Esophagus squamous epithelium (tissue), 5 donors: Measurements from ENCODE around the gene VAX1. TPM values are rescaled to one million over a fixed set of nuclear protein-coding genes. Genes with fewer than 3 reads are reported as not detected.
A peak's percentile ranks its signal among the peaks of the same experiment; 100 is the strongest.

ENCODE experiments used
- DNase-seq: peaks from one replicate; lab custom pipeline; 2025; lab: John Stamatoyannopoulos, UW
- H3K27ac ChIP-seq, 4 donors: fragments of 200-600 bp; sonication (generic); one replicate each; pipeline ENCODE4 v1.5.1; 2016 to 2019; ENCODE audit warnings: mild to moderate bottlenecking in 1 of 4
- H3K27me3 ChIP-seq, 4 donors: fragments of 200-600 bp; sonication (generic); 1 replicate in 3 of 4; 2 replicates in 1 of 4; pipeline versions ENCODE4 v1.5.1 to v1.6.0; 2017 to 2021; ENCODE audit warnings: antibody characterized with exemption in 1 of 4
- H3K36me3 ChIP-seq, 3 donors: fragments of 200-600 bp; sonication (generic); one replicate each; pipeline ENCODE4 v1.5.1; 2016 to 2019
- H3K4me1 ChIP-seq, 3 donors: fragments of 200-600 bp; sonication (generic); one replicate each; pipeline ENCODE4 v1.5.1; 2017 to 2019
- H3K4me3 ChIP-seq, 4 donors: fragments of 200-600 bp; sonication (generic); 1 replicate in 3 of 4; 2 replicates in 1 of 4; pipeline ENCODE4 v1.5.1; 2016 to 2019; ENCODE audit warnings: mild to moderate bottlenecking in 2 of 4, moderate library complexity in 1 of 4
- H3K9me3 ChIP-seq, 3 donors: fragments of 200-600 bp; sonication (generic); one replicate each; pipeline ENCODE4 v1.5.1; 2016 to 2019
- POLR2A ChIP-seq, 4 donors: fragments of 450-650 bp; IDR thresholded peaks; one replicate each; pipeline ENCODE4 v1.6.1; 2017; ENCODE audit warnings: antibody characterized with exemption in 4 of 4, mild to moderate bottlenecking in 4 of 4, moderate library complexity in 3 of 4
- WGBS, 2 donors: methylation state at CpG; one replicate each; pipeline ENCODE4 v1.1.5; 2018; 5-methylcytosine and 5-hydroxymethylcytosine counted together
- intact Hi-C: fragments of 100-400 bp; cut with DNase I; formaldehyde crosslinking; loops from one replicate; pipeline ENCODE4 v1.15.0; 2022
- total RNA-seq, 4 donors: library from RNA; depleted of rRNA; stranded (reverse); fragments of >200 nt; gene quantifications; one replicate each; pipeline ENCODE4 v1.1.0, GENCODE V29; 2016
- TF ChIP-seq, protein P1 (sequence below), 6 experiments: fragments of 450-650 bp in 4 of 6; fragments of 200-600 bp in 2 of 6; sonication (generic) in 2 of 6; IDR thresholded peaks; one replicate each; pipeline ENCODE4 v1.5.1; 2016 to 2019; ENCODE audit warnings: antibody characterized with exemption in 6 of 6, mild to moderate bottlenecking in 4 of 6, moderate library complexity in 4 of 6
- donor health status: DM: yes; HTN: yes; CAD: no.

VAX1 gene
- total RNA-seq, 4 donors from 2014 or later, result 0.13 TPM; not detected in 3

DNA sequence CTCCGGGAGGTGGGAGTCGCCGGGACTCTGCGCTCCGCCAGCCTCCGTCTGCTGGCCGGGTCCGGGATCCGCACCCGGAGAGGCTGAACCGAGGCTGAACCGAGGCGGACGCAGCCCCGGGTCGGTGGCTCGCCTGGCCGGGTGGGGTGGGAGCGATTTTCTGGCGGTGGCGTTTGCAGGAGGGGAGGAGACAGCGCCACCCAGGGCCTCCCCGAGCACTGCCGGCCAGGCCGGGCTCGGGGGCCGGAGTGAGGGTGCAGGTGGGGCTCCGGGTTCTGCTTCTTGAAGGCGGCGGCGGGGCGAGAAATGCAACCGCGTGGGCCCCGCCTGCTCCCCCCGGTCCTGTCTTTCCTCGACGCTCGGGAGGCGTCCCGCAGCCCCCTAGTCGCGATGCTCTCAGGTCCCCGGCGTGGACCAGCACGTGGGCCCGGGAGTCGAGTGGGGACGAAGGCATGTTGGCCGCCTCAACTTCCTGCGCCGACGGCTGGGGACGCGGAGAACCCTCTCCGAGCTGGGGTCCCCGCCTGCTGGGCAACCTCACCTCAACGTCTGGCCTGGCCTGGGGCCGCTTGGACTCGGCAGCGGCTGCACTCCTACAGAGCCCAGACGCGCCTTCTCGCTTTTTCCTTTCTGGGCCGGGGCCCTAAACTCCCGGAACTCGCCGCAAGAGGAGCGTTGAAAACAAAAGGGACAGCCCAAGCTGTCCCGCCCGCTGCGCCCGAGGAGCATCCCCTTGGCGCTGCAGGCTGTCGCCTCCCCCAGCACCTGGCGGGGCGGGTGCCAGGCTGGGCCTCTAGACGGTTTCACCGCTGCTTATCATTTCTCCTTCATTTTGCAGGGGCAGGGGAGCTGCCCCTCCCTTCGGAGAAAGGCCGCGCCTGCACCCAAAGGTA lies 25.2 kb upstream of the VAX1 start:
- TF ChIP-seq, protein P1, sequence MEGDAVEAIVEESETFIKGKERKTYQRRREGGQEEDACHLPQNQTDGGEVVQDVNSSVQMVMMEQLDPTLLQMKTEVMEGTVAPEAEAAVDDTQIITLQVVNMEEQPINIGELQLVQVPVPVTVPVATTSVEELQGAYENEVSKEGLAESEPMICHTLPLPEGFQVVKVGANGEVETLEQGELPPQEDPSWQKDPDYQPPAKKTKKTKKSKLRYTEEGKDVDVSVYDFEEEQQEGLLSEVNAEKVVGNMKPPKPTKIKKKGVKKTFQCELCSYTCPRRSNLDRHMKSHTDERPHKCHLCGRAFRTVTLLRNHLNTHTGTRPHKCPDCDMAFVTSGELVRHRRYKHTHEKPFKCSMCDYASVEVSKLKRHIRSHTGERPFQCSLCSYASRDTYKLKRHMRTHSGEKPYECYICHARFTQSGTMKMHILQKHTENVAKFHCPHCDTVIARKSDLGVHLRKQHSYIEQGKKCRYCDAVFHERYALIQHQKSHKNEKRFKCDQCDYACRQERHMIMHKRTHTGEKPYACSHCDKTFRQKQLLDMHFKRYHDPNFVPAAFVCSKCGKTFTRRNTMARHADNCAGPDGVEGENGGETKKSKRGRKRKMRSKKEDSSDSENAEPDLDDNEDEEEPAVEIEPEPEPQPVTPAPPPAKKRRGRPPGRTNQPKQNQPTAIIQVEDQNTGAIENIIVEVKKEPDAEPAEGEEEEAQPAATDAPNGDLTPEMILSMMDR (IDR thresholded peaks at IDR 0.05), result no peak
- TF ChIP-seq POLR2A (IDR thresholded peaks at IDR 0.05), result no peak
- Histone ChIP-seq H3K4me1 (peaks cover 32 to 57% (median 36%) of the 10 kb centered on the region in 3 donors), H3K9me3 (no peaks in the 10 kb centered on the region), H3K36me3 (no peaks in the 10 kb centered on the region), H3K27ac (no peak overlapping the region), H3K27me3 (peaks cover 48 to 100% (median 62%) of the 10 kb centered on the region in 4 donors), H3K4me3 (peak overlapping the region in 2 of 4 donors; percentile 5 to 47)
- intact Hi-C loops, result no loop called here
- no peak for DNase-seq
- 0% methylated on average over 3 of the region's 82 CpGs; no CpG with 5 or more reads in 1 of the 2 donors for WGBS, 2 donors

DNA sequence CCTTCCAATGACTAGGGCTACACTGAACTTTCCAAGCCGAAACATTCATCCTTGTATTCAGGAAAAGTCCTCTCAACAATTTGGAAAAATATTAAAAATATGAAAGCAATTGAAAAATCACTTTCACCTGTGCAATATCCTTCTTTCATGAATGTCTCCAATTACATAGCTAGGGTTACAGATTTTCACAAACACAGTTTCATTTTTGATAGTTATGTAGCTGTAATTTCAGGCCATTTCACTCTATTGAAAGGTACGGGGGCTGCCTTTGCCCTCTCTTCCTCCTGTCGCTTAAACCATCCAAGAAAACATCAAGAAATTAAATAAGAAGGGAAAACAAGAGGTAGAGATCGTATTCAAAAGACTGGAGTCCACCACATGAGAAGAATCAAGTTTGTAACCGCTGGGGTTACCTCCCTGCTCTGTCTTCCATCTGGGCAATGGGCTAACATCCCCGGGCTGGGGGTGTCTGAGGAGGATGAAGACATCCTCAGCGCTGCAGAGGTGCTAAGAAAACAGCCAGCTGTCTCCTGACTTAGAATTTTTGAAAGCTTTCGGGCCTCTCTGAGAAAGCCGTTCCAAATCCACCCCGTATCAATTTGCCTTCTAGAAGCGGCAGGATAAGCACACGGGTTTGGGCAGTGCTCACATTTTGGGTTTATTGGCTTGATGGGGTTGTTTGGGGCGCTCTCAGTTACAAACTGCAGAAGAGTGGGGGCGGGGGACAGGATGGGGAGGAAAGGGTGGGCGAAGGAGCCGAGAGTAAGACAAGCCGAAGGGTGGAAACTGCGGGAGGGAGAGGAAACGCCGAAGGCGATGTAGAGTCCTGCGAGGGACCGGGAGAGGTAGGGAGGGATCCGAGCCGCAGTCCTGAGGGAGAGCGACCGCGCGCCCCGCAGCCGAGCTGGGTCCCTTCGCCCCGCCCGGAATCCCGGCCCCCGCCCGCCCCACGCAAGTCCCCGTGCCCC lies 24.3 kb upstream of the VAX1 start:
- Histone ChIP-seq H3K4me1 (peaks cover 26 to 48% (median 27%) of the 10 kb centered on the region in 3 donors), H3K4me3 (peak overlapping the region in 2 of 4 donors; percentile 5 to 47), H3K27ac (no peak overlapping the region), H3K27me3 (peaks cover 39 to 100% (median 55%) of the 10 kb centered on the region in 4 donors), H3K36me3 (no peaks in the 10 kb centered on the region), H3K9me3 (no peaks in the 10 kb centered on the region)
- no peak for DNase-seq
- no peak for TF ChIP-seq POLR2A (IDR thresholded peaks at IDR 0.05)
- TF ChIP-seq, protein P1 (IDR thresholded peaks at IDR 0.05), result no peak
- WGBS, 2 donors, result 7 to 8% methylated on average over 24 of the region's 39 CpGs
- intact Hi-C loops, result no loop called here

DNA sequence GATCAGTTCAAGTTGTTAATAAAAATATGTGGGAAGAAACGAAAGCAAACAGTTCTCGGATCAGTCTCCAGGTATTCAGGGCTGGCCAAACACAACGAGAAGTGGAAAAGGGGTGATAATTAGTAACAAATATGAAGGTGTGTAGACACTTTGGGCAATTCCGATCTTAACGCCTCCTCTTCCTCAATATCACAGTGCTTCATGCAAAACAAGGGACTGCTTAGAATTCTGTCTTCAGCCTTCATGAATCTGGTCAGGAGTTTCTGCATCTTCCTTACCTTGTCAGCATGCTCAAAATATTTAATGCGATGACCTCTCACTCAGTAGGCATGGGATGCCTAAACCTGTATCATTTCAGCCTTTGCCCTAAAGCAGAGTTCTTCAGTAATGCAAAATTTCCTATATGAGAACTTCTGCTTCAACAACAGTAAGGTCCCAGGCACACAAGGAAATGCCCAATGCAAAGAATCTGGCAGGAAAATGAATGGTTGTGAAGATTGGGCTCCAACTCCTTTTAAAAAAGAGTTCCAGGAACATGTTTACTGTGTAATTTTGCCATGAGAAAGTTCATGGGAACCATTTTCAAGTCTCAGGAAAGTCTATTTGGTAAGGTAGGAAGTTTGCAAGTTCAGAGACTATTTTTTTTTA lies 23.4 kb upstream of the VAX1 start:
- H3K4me1 ChIP-seq, result peaks cover 26 to 39% (median 27%) of the 10 kb centered on the region in 3 donors
- TF ChIP-seq, protein P1 (IDR thresholded peaks at IDR 0.05), result no peak
- no peaks in the 10 kb centered on the region for H3K9me3 ChIP-seq
- H3K27ac ChIP-seq, result no peak overlapping the region
- WGBS, 2 donors, result 15 to 16% methylated on average over 6 of the region's 6 CpGs
- H3K4me3 ChIP-seq, result no peak overlapping the region
- no peaks in the 10 kb centered on the region for H3K36me3 ChIP-seq
- intact Hi-C loops, result no loop called here
- H3K27me3 ChIP-seq, result peaks cover 32 to 100% (median 50%) of the 10 kb centered on the region in 4 donors
- no peak for DNase-seq

DNA sequence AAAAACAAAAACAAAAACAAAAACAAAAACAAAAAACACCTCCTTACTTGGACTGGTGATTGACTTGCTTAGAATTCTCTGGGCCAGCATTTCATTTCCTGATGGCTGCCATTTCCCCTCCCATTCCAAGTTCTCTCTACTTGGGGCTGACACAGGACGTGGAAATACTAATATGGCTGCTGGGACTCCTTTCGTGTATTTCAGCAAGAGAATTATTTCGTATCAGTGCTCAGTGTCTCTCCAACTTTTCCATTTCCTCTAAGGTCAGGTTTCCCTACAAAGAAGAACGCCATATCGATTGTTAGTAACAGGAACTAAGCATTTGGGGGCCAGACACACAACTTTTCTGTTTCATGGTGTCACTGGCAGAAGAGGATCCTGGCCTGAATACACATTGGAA lies 22.5 kb upstream of the VAX1 start:
- Histone ChIP-seq H3K9me3 (no peaks in the 10 kb centered on the region), H3K27ac (no peak overlapping the region), H3K36me3 (no peaks in the 10 kb centered on the region), H3K4me1 (peaks cover 19 to 30% (median 19%) of the 10 kb centered on the region in 3 donors), H3K27me3 (peaks cover 23 to 100% (median 41%) of the 10 kb centered on the region in 4 donors), H3K4me3 (no peak overlapping the region)
- WGBS, 2 donors, result 9 to 17% methylated on average over 5 of the region's 5 CpGs
- no peak for DNase-seq
- TF ChIP-seq POLR2A (IDR thresholded peaks at IDR 0.05), result no peak
- TF ChIP-seq, protein P1 (IDR thresholded peaks at IDR 0.05), result no peak
- intact Hi-C loops, result no loop called here
